NCI-H2227 (cell line): ENCODE results near the gene KRT7.

ENCODE experiments used
- DNase-seq: peaks from one replicate; lab custom pipeline; 2025; ENCODE audit not compliant: unreplicated experiment; lab: John Stamatoyannopoulos, UW

The KRT7 gene

DNA sequence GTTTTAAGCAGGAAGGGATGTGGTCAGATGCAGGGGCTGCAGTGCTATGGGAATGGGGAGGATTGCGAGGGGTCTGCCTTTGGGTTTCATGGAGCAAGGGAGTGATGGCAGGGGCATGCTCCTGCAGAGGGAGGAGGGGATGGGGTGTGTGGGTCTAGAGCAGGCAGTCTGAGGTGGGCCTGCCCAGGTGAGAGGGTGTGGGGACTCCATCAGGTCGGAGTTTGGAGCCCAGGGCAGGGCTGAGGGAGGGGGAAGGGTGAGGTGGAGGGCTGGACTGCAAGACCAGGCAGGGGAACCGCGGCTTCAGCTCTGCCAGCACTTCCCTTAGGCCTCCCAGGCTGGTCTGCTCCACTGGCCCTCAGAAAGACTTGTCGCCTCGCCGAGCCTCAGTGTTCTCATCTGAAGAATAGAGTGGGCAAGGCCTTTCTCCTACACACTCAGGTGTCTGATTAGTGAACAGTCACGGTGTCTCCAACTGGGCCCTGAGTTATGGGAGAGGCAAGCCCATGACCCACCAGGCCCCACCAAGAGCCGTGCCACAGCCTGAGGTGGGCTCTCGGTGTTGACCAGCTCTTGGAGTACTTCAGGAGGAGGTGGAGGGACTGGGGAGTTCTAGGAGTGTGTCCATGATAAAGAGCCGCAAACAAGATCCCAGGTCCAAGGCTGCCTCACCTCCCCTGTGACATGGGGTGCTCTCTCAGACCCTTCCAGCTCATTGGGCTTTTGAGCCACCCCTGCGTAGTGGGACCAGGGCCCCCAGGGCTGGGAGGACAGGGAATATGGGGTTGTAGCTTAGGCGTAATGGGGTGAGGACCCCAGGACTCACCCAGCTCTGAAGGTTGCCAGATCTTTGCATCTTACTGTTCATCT is 21.1 kb upstream of the KRT7 start:
- no peak for DNase-seq

DNA sequence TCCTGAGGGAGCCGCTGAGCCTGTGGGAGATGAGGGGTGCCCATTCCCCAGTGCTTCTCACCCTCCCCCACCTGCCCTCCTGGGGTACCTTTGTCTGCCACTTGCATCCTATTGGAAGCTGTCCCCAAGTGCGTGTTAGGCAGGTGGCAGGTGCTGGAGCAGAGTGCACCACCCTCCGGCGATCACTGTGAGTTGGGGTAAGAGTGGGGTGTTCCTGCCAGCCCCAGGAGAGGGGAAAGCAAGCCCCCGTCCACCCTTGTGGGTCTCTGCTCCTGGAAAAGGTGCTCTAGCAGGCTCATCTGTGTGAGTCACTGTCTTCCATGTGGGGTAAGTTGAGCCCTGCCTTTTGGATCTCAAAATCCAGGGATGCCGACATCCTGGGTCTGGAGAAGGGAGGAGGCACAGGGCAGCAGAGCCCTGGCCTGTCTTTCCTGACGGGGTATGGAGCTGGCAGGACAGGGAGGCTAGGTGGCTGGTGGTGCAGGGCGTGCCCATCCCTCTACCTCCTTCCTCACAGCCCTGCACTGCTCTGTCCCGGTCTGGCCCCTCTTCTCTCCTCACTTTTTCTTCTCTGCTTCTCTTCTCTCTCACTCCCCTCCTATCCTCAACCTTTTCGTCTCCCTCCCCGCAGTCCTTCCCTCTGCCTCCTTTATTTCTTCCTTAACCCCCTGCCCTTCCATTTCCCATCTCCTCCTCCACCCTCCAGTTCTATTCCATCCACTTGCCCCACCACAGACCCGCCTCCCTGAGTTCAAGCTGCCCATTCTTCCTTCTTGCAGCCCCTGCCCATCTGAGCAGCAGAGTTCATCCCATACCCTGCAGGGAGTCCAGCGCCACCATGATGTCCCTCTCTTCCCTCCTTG is 20.1 kb upstream of the KRT7 start:
- DNase-seq: no peak

DNA sequence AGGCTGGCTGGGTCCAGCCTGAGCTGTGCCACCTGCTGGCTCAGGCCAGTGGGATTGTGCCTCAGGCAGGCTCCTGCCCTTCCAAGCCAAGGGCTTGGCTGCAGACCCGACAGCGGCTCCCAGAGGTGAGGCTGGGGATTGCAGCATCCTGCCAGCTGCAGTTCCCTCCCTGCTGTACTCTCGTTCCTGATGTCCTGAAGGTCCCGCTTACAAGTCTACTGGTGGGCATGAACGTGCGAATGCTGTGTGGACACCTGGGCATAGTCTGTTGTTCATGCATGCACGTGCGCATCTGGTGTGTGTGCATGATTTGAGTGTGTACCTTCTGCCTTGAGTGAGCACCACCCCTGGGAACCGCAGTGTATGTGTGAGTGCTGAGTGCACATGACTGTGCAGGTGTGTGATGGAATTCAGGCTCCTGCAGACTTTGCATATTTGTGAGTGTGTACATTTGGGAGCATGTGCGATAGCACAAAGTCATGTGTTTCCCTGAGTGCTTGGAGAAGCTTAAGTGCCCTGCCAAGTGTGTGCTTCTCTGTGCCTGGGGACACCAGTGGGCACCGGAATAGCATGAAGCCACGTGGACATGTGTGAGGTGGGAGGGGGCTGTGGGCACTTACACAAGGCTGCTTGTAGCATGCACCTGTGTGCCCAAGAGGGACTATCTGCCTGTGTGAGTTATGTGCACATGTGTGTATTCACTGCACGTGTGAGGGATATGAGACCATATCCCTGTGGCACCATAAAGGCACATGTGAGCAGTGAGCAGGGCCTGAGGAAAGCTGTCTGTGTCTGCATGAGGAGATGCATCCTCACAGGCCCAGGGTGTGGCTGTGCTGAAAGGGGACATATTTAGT is 19.3 kb upstream of the KRT7 start:
- DNase-seq: peak; percentile 36

DNA sequence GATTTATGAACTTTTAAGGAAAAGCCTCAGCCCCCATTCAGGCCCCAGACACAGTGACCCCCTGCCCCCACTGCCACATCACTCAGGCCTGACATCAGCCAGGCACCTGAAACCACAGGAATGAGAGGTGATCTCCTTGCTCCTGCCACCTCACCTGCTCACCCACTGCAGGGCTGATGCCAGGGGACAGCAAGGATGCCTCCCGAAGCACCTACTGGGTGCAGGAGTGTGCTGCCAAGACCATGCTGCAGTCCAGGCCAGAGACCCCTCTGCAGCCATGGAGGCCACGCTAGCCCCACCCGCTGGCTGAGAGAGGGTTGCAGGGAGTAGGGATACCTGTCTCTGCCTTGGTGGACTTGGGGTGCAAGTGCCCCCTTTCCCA is 18.6 kb upstream of the KRT7 start:
- no peak for DNase-seq

DNA sequence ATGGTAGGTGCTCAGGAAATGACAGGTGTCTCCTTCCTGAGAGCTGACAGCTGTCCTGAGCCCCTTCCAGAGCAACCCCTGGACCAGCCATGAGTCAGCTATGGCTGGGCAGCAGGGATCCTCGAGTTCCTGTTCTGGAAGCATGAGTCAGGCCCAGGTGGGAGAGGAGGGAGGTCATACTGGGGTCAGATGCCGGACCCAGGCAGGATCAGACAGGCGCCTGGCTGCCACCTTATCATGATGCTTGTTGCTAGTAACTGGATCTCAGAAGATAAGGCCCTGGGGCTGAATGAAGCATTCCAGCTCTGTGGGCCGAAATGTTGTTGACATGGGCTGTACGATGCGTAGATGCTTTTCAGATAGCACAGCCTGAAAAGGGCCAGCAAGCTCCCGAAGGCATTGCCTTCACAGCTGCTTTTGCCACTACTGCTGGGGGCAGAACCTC is 17.4 kb upstream of the KRT7 start:
- DNase-seq: no peak

DNA sequence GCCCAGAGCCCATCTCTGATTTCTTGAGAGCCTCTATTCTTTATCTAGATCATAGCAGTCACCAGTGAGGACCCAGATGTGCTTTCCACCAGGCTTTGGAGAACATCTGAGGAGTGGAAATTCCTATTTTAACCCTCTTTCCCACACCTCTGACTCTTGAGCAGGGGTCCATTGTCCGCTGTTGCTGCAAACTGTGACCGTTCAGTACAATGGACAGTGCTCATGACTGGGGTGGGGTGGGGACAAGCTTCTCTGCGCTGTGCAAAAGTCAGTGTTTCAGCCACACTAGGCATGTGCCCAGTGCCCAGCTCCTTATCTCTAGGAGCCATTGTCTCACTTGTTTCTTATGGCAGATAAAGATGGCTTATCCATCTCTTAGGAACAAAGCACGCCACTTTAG is 16.9 kb upstream of the KRT7 start:
- no peak for DNase-seq

DNA sequence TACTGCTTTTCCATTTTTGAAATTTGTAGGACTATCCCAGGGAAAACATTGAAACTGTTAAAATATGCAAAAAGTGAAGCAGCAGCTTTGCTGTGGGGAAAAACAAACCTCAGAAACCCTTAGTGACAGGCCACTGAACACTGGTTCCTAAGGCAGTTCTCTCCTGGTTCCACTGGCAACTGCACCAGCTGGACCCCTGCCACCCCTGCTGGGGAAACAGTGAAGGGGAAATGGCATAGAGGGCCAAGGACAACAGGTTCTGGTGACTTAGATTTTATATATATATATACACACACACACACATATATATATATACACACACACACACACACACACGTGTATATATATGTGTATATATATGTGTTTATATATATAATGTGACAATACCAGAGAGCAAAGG is 16.2 kb upstream of the KRT7 start:
- DNase-seq: no peak

DNA sequence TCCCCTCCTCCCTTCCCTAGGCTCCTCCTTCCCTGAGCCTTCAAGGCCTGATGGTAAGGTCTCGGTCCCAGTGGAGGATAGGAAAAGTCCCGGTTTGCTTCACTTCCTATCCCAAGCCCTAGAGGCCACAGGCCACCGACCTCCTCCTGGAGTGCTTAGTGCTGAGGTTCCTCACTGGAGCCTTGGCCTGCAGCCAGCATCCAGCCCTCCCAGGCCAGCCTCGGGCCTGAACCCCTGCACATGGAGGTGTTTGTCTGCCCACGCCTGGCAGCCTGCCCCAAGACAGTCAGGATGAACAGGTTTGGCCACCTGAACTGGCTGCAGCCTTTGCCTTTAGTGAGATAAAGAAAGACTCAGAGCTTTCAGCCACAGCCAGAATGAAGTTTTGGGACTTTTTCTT is 15.8 kb upstream of the KRT7 start:
- no peak for DNase-seq

DNA sequence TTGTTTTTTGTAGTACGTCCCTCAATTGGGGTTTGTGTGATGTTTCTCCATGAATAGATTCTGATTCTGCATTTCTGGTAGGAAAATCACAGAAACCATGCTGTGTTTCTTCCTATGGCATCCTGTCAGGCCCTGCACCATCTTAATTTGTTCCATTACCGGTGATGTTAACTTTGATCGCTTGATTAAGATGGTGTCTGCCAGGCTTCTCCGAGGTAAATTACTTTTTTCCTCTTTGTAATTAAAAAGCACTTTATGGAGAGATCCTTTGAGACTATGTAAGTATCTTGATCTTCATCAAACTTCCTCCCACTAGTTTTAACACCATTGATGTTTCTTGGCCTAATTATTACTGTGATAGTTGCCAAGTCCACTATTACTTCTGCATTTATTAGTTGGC is 15.0 kb upstream of the KRT7 start:
- DNase-seq: no peak

DNA sequence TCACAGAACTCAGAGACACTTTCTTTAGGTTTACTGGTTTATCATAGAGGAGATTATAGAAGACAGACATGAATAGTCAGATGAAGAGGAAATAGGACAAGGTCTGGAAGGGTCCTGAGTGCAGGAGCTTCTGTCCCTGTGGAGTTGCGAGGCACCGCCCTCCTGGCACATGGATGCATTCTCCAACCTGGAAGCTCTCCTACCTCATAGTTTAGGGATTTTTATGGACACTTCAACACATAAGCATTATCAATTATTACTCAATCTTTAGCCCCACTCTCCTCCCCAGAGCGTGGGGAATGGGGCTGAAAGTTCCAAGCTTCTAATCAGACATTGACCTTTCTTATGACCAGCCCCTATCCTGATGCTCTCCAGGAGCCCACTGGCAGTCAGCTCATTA is 12.6 kb upstream of the KRT7 start:
- no peak for DNase-seq

DNA sequence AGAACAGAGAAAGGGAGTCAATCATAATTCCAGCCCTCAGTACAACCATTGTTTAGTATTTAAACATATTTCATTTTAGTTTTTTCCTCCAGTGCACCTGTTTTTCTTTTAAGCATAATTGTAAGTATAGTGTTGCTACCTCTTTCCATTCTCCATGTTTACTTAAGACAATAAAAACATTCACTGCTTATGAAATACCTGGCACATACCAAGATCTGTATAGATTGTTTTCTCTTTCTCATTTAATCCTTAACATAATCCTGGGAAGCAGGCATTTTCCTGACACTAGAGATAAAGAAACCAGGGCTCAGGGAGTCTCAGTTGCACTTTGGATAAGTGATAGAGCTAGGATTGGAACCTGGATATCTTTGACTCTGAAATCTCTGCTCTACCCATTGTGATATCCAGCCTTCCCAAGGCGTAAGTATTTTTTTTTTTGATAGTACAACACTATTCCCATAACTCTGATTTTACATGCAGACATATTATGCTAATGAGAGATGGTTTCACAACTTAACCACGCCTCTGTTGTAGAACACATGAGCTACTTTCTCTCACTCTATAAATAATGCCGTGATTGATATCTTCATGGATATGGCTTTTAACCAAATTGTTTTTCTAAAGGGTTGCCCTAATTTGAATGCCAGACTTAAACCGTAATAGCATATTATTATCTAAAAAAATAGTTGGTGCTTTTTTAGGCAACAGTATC is 11.8 kb upstream of the KRT7 start:
- no peak for DNase-seq

DNA sequence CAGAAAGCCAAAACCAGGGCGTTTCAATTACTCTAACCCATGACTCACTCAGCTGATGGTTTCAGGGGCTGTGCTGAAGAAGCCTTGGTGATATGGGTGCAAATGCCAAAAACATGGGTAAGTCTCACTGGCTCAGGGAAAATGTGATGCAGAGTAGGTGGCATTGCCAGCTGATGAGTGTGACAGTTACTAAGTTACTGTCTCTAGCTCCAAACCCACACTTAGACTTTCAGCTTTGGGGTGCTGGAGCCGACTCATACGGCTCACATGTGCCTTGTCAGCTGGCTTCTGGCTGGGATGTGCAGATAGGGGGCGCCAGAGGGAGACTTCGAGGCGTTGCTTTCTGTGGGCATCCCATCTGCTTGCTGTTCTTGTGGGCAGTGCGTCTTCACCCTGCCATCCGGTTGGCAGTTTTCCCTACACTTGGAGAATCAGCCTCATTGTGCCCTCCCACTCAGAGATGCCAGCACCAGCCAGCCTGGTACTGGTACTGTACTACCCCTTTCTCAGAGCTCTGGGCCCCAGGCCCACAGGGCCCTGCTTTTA is 11.1 kb upstream of the KRT7 start:
- DNase-seq: no peak

DNA sequence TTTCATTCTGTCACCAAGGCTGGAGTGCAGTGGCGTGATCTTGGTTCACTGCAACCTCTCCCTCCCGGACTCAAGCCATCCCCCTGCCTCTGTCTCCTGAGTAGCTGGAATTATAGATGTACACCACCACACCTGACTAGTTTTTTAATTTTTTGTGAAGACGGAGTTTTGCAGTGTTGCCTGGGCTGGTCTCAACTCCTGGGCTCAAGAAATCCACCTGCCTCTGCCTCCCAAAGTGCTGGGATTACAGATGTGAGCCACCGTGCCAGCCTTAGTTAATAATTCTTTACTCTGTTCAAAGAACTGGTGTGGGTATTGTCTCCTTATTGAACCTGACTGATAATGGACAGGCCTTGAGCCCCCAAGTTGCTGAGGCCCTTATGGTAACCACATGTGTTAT is 10.4 kb upstream of the KRT7 start:
- no peak for DNase-seq

DNA sequence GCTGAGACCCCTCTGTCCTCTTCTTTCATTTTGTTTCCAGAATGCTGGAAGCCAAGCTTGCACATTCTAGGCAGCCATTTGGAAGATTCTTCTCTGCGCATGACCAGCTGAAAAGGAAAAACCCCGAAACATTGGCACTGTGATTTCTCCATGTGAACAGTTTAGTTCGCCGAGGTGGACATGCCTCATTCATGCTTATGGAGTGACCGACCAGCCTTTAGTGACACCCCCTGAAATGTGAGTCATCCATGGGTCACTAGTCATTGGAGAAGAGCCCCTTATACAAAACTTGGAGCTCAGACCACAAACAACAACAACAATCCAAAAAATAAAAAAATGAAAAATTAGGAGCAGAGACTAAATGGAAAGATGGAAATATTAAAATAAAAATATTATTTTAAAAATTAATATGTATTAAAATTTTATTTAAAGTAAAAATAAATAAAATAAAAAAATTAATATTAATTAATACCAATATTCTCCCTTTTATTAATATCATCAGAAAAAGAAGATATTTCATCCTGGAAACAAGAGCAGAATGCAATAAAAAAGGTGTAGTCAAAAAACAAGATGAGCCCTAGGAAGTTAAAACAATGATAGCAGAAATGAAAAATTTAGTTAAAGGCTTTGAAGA is 9.5 kb upstream of the KRT7 start:
- no peak for DNase-seq

DNA sequence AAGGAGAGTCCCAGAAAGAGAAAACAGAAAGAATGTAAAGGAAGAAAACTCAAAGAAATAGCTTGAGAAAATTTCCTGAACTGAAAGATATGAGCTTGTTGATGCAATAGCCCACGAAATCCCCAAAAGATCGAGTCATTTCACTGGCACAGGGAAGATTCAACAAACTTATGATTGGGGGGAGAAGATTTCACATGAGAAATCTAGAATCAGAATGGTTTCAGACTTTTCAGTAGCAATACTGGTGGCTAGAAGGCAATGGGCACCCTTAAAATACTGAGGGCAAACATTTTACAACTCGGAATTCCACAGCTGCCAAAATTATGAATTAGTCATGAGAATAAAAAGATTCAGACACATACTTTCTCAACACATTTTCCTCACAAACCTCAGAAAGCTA is 8.9 kb upstream of the KRT7 start:
- no peak for DNase-seq

DNA sequence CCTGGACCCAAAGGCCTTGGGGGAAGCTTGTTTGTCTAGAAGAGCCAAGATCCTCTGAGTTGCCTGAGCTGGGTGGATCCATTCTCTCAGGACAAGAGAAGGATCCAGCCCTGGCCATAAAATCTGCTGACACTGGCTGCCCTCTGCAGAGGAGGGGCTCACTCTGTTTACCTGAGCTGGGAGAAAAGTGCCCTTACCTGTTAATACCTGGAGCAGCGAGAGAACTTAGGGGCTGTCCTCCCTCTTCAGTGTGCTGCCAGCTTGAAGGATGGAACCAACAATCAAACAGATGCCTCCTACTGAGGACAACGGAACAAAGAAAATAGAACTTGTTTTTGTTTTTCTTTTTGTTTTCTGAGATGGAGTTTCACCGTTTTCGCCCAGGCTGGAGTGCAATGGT is 7.3 kb upstream of the KRT7 start:
- DNase-seq: no peak

DNA sequence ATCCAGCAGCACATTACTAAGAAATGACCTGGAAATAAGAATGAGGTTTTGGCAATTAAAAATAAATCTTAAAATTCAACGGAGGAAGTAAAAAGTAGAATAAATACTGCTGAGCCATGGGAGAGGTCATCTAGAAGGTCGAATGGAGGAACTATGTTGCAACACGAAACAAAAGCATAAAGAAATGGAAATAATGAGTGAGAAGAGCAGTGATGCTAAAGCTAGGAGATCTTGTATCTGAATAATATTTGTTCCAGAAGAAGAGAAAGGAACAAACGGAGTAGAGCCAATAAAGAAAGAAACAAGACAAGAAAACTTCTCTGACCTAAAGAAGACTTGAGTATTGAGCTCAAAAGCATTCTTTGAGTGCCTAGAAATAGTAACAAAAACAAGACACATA is 6.6 kb upstream of the KRT7 start:
- no peak for DNase-seq

DNA sequence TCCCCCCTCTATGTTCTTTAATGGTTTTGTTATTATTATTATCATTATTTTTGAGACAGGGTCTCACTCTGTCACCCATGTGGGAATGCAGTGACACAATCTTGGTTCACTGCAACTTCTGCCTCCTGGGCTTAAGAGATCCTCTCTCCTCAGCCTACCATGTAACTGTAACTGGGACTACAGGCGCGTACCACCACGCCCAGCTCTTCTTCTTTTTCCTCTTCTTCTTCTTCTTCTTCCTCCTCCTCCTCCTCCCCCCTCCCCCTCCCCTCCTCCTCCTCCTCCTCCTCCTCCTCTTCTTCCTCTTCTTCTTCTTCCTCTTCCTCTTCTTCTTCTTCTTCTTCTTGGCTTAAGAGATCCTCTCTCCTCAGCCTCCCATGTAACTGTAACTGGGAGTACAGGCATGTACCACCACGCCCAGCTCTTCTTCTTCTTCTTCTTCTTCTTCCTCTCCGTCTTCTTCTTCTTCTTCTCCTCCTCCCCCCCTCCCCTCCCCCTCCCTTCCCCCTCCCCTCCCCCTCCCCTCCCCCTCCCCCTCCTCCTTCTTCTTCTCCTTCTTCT is 5.4 kb upstream of the KRT7 start:
- no peak for DNase-seq

DNA sequence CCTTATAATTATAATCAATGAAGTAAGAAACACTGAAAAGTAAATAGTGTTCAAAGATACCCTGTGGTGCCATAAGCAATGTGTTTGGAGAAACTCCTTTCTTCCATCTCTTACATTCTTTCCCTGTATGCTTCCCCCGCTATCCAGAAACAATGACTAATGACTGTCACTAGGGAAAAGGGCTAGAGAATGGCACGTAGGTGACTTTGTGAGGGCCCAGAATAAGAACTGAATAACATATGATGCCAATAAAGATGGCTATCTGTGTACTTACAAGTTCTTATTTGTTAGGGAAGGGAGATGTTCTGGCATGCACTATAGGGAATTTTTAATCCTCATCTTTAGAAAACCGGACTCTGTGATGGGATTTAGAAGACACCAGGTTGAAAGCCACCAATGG is 4.7 kb upstream of the KRT7 start:
- no peak for DNase-seq

DNA sequence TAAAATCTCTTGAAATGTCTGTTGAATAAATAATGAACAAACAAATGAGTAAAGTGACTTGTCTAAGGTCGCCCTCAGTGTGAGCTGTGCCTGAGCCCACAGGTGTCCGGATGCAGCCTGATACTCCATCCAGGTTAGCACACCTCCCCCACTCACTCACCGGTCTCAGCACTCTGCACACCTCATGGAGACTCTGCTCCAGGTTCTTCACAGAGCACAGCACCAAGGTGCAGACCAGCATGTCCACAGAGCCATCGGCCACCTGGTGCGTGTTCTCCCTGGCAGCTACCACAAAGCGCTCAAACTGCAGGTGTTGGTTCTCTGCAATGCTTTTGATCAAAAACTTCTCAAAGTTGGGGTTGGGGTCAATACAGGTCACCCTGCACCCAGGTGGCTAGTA is 4.1 kb upstream of the KRT7 start:
- no peak for DNase-seq
